GM18511 (cell line): ENCODE measurements around the gene ADCY4.
A peak's percentile ranks its signal among the peaks of the same experiment; 100 is the strongest.

Source experiments
- ATAC-seq: cut with Tn5 transposase; IDR thresholded peaks from one replicate; pipeline ENCODE4 v1.9.1; 2021; ENCODE audit warnings: mild to moderate bottlenecking, moderate library complexity; ENCODE audit not compliant: unreplicated experiment

Gene ADCY4

DNA sequence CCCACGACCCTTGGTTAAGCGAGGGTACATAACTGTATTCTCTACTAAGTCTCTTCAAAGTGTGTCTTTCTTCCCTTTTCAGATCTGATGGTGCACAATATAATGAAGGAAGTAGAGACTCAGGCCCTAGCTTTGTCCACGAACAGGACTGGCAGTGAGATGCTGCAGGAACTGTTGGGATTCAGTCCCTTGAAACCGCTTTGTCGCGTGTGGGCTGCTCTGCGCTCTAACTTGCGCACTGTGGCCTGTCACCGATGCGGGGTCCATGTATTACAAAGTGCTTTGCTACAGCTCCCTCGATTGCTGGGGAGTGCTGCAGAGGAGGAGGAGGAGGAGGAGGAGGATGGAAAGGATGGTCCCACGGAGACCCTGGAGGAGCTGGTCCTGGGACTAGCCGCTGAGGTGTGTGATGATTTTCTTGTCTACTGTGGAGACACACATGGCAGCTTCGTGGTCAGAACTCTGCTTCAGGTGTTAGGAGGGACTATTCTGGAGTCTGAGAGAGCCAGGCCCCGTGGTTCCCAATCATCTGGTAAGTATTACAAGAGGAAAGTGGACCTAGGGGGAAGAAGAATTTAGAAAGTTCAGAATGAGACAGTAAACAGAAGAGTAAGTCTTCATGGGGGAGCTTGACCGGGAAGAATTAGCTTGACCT, 34.4 kb downstream of the ADCY4 start:
- ATAC-seq, result no peak

DNA sequence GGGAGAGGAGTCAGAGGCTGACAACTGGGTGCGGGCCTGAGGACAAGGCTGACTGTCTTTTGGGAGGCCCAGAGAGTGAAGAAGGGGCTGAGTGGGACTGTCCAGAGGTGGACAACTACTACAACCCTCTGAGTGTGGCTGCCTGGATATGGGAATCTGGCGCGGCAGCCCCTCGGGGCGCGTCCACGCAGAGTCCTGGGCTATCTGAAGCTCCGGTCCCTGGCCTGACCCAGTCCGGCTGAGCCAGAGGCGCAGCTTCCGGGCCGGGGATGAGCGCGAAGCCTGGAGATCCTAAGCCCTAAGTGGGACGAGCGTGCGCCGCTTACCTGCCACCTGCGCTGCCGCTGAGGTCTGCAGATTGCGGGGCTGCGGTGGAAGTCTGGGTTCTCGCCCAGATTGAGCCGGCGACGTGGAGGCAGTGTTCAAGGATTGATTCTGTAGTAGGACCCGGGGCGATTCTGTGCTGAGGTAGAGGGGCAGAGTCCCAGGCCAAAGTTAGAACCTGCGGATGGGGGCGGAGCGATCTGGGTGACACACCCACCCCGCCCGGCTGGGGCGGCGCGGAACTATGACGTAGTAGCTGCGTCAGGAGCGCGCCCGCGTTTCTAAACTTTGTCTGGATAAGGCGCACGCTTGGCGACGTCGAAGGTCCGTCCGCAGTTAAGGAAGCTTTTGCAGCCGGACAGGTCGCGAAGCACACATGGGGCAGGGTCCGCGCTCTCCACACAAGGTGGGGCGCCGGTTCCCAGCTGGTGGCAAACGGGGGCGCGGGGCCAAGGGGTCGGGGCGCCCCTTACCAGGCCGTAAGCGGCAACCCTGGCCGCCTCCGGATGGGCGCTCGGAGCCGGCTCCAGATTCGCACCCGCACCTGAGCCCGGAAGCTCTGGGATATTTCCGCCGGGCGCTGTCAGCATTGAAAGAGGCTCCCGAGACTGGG, 35.3 kb downstream of the ADCY4 start, which contains the start of the genes DHRS1 and NOP9:
TSS of gene DHRS1 (minus strand) at position 526 of the 937 bp plus-strand sequence. CDS start 674 bp downstream, outside the sequence.
TSS of gene NOP9 (plus strand) at position 596 of the 937 bp plus-strand sequence. CDS start at position 701, 105 bp downstream.
- ATAC-seq, result peak; percentile 76

DNA sequence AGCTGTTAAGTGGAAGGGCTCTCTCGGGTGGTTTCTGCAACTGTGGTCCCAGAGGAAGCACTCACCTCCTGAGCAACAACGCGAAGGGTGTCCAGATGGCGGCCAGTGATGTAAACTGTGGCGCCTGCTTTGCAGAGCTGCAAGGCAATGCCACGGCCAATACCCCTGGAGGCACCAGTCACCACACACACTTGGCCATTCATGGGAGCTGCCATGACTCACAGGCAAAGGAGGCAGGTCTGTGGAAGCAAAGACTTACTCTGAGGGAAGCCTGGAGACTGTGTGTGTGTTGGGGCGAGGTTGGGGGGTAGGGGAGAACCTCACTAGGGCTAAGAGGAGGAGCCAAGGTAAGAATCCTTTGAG, 36.0 kb downstream of the ADCY4 start:
- ATAC-seq, result no peak

DNA sequence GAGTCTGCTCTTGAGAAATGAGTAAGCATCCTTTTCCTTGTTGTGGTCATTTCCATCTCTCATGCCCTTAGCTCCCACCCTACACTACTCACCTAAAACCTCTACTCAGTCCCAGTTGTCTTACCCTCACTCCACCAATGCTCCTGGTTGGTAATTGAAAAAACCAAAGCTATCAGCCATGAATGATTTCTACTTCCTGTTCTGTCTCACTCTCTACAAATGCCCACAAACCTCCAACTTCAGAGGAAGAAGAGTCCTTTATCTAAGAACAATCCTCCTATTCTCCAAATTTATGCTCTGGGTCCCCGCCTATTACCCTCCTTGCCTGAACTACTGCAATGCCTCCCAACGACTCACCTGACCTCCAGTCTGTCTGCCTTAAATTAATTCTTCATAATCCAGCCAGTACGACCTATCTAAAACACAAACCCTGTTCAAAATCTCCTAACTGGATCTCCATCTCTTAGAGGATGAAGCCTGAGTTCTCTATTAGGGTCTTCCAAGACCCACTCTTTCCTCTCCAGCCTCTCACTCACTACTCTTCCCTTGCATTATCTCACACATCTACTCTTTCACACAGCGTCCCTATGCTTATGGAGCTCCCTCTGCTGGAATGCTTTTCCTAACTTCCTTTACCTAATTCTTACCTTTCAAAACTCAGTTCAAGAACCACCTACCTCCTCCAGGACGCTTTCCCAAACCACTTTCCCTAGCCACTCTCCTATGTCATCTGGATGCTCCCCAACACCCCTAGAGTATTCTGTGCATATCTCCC, 37.5 kb downstream of the ADCY4 start:
- ATAC-seq, result peak; percentile 27

DNA sequence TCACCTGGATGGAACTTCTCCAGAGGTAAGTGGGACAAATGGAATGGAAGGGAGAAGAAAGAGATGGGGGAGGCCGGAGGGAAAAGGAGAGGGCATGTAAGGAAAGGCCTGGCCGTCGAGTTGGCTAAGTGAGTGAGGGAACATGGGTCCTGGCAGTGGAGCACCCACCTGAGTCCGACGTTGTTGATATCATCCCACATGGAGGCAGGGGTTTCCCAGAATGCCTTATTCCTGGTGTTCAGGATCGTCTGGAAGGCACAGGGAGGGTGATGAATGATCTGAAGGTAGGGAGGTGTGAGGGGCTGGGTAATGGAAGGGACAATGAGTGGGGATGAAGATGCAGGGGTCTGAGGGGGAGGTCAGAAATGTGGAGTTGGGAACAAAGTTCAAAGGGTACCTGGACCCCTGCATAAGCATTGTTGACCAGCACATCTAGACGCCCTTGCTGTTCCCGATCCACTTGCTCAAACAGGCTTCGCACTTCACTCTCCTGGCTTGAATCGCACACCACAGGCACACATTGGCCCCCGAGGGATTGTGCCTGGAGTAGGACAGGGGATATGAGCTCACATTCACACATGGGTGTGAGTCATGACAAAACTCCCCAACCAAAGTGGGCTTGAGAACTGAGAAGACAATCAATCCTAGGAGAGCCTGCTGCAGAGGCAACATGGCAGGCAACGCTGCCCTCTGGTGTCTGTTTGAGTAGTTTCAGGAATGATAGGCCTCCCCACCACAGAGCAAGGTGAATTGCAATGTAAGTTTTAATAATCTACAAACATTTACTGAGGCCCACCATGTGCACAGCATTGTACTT, 38.3 kb downstream of the ADCY4 start:
- peak; percentile 68 for ATAC-seq

DNA sequence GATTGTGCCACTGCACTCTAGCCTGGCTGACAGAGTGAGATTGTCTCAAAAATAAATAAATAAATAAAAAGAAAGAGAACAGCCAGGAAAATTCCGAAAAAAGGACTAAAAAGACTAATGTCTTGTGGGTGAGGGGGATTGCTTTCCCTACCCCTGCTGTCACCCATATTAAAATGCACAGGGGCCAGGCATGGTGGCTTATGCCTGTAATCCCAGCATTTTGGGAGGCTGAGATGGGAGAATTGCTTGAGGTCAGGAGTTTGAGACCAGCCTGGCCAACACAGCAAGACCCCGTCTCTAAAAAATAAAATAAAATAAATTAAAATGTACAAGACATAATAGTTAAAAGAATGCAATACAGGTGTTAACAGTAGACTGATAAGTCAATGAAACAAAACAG, 41.3 kb downstream of the ADCY4 start:
- no peak for ATAC-seq

DNA sequence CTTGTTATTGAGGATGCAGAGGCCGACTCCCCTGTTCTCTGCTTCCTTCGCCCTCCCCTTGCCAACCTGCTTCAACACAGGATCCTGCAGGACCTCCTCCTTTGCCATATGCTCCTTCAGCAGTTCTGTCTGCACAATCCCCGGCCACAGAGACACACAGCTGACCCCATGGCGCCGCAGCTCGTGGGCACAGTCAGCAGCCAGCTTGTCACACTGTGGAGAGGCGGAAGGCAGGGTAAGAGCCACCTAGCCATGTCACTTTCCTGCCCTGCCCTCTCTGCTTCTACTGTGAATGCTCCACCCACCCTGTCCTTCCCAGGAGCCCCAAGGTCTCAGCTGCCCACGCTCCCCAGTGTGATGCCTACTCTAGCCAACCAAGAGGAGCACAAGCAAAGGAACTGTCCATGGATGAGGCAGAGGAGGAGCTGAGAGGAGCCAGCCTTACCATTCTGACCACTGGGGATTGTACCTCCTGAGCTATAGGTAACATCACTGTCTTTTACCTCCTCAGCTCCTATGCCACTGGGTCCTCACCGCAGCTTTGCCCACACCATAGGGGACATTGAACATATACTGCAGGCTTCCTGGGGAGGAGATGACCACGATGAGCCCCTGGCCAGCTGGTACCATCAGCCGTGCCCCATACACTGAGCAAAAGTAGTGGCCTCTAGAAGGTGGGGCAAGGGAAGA, 42.6 kb downstream of the ADCY4 start:
- ATAC-seq, result no peak

DNA sequence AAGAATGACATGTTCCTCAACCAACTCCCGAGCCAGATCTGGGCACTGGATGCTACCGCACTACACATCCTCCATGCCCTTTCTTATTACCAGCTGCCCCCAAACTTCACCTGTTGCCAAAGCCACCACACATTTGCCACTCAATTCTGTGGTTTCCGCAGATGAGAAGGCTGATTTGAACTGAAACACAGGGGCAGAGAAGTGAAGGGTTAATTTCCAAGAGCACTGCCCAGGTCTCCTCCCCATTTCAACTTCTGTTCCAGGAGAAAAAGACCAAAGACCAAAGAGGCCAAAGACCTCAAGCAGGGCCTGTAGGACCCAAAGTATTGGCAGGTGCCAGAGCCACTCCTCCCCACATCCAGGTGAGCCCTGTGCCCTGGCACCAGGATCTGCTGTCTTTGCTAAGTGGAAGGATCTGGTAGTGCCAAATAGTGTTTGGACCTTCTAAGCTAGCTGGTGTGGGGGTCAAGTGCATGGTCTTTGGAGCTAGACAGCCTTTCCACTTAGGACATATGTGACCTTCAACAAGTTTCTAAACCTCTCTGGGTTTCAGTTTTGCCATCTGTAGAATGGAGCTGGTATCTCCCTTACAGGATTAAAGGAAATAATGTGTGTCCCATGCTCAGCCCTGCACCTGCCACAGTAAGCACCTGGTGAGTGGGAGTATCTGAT, 43.3 kb downstream of the ADCY4 start:
- no peak for ATAC-seq

DNA sequence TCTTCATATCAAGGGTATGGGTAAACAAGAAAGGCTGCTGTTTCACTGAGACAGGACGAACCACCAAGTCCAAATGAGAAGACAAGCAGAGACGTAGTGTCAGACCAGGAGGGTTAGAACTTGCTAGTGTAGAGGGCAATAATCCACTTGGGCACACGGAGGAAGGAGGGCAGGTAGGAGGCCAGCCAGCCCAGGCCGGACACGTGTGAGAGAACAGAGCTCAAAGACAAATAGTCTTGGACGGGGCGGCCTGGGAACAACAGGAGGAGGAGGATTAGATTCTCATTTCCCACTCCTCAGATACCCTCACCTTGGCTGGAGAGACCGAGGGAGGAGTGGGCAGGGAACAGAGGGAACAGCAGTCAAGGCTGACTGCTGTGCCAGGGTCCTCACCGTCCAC, 44.1 kb downstream of the ADCY4 start:
- no peak for ATAC-seq

DNA sequence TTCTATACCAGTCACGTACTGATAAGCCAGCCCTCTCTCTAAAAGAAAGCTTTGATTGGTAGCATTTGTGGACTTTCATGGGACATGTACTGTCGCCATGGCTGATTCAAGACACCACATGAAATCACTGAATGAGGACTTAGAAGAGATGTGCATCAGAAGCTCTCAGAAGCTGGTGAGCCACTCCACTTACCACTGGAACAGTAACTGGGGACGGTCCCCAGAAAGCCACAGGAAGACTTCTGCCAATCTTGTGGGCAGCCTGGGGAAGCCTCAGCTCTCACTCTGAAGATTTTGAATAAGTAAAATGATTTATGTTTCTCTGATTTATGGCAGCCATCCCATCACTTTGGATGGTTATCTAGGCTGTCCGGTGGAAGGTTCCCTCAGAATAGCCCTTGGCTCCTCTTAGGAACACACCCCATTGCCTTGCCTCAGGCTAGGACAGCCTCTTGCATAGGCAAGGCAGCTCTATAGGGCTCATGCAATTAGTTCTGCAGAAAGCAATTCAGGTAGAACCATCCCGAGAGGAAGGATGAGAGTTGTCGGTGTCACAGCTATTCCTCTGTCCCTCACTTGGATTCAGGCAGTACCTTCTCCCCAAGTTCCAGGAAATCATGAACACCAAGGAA, 45.1 kb downstream of the ADCY4 start:
- ATAC-seq, result peak; percentile 79

DNA sequence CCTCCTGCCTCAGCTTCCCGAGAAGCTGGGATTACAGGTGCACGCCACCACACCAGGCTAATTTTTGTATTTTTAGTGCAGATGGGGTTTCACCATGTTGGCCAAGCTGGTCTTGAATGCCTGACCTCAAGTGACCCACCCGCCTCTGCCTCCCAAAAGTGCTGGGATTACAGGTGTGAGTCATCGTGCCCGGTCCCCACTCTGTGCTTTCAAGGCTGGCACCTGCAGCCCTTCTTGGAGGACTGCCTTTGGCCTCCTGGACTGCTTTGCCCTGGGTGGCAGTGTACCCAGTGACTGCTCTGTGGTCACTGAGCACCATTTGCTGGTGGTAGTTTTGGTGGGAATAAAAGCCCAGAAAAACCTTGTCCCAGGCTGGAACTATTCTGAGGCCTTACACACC, 47.9 kb downstream of the ADCY4 start:
- no peak for ATAC-seq

DNA sequence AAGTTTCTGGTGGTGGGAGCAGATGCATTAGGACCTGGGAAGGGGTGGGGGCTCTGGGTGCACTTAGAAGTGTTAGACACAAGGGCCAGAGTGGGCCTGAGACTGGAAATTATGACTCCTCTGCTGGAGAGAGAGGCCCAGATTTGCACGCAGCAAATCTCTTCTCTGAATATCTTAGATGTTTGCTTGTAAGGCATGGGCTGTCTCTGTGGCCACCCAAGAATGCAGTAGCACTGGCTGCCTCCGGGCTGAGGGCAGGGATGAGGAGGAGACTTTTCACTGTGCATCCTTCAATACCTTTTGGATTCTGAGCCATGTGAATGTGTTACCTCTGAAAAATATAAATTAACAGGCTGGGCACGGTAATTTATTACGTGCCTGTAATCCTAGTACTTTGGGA, 49.5 kb downstream of the ADCY4 start:
- ATAC-seq, result no peak

DNA sequence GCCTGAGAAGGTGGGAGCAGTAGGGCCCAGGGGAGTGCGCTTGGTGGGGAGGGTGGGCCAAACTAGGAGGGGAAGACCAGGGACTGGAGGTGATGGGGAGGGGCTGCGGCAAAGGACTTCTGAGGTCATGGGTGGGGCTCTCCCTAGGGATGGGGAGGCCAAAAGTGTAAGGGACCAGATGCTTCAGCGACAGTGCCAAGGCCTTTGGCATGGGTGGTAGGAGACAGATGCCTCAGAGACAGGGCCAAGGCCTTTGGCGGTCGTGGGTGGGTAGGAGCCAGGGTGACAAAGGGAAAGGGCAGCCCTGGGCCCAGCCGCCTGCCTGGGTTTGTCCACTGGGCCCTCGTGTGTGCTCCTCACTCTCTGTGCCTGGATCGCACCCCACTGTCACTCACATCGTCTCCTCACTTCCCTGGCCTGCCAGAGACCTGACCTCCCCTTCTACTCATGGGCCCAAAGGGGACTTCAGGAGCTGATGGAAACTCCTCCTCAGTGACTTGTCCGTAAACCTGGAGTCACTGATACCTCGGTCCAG, 50.3 kb downstream of the ADCY4 start:
- no peak for ATAC-seq

DNA sequence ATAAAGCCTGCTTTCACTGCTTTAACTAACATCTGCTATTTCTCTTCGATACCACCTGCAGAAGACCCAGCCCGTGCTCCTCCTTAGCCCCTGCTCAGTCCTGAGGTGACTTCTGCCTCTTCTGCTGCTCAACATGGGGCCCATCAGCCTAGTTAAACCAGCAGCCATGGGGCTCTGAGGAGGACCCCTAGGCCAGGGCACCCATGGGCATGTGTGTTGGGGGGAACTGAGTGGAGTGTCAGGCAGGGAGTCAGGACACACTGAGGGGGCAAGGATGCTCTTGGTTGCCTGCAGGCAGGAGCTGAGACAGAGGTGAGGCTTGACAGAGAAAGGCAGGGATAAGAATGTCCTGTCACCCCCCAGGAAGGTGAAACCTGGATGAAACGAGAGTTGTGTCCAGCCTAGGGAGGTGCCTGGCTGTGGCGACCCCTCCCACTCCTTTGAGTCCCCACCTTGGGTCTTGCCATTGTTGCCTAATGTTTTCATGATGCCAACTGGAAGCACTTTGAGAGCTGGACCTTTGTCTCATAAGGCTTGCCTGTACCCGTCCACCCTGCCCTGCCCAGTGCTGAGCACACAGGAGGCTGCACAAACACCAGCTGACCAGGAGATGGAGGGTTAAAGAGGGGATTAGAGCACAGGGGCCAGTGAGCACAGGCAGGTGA, 50.9 kb downstream of the ADCY4 start:
- ATAC-seq, result no peak

DNA sequence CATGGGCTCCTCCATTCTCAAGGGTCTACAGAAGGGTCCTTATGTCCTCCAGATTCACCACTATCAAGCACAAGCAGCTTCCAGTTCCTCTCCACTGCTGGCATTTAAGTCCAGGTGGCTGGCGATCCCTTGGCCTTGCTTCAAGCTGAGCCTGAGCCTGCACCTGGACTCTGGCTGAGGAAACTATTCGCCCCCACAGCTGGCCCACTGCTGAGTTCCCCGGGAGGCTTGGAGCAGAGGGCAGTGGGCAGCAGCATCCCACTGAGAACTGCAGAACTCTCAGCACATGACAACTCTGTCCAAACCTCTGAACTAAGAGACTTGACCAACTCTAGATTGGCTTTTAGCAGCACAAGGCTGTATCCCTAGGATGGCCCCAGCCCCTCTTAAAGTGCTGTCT, 52.1 kb downstream of the ADCY4 start:
- no peak for ATAC-seq

DNA sequence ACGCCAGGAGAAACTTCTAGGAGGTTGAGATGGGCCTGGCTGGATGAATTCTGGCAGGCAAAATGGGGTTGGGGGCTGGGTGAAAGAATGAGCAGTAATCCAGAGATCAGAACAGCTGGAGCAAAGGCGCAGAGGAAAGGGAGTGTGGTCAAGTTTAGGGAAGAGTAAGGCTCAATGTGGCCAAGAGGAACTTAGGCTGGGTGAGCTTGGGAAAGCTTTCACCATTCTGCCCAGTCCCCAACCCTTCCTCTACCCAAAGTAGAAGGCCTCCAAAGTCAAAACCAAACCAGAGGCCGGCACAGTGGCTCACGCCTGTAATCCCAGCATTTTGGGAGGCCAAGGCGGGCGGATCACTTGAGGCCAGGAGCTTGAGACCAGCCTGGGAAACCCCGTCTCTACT, 53.2 kb downstream of the ADCY4 start:
- ATAC-seq, result no peak

DNA sequence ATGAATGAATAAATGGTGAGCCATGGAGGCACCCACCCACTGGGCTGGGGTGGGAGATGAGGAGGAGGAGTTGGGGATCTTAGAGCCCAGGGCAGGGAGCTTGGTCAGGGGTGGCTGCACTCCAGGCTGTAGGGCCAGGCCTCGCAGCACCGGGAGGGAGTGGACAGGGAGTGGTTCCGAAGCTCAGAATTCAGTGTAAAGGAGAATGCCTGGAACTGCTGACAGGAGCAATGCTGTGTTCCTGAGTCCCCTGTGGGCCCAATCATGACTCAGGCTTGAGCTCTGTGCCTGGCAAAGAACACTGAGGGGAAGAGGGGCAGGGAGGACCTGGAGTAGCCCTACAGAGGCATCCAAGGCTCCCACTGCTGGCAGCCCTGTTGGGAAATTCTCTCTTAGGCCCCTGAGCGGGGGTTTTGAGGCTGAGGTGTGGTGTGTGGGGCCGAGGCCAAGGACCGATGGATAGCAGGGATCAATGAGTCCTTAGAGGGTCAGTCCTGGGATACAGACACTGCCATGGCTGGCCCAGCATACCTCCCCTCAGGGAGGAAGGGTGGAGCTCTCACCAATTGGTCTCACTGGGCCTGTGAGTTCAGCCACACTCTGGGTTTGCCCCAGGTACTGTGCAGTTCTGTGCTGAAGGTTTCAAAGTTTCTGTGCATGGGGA, 53.9 kb downstream of the ADCY4 start:
- ATAC-seq, result no peak
